Lower leg skin (tissue), 4 donors: ENCODE data around the gene CD24. TPM values are rescaled to one million over a fixed set of nuclear protein-coding genes. Genes with fewer than 3 reads are reported as not detected.

Experiments used
- DNase-seq, 2 donors: peaks; one replicate each; pipeline ENCODE4 v3.0.0-alpha.2; 2019; ENCODE audit warnings: low spot score in 2 of 2
- H3K4me3 ChIP-seq: fragments of 200-600 bp; sonication (generic); 2 replicates; pipeline ENCODE4 v1.5.1; 2017; ENCODE audit warnings: mild to moderate bottlenecking, low read depth; ENCODE audit not compliant: poor library complexity, severe bottlenecking
- CTCF ChIP-seq, 3 donors: fragments of 450-650 bp; IDR thresholded peaks; one replicate each; pipeline ENCODE4 v1.5.1; 2016; ENCODE audit warnings: antibody characterized with exemption in 3 of 3, mild to moderate bottlenecking in 3 of 3, moderate library complexity in 2 of 3
- POLR2A ChIP-seq, 2 donors: fragments of 450-650 bp; IDR thresholded peaks; one replicate each; pipeline ENCODE4 v1.6.1; 2016 to 2017; ENCODE audit warnings: antibody characterized with exemption in 2 of 2, mild to moderate bottlenecking in 1 of 2, moderate library complexity in 1 of 2
- WGBS, 2 donors: methylation state at CpG; one replicate each; pipeline ENCODE4 v1.1.5; 2018; 5-methylcytosine and 5-hydroxymethylcytosine counted together
- intact Hi-C: fragments of 100-400 bp; cut with DNase I; formaldehyde crosslinking; loops from one replicate; pipeline ENCODE4 v1.15.0; 2023; ENCODE audit warnings: low total_unique reads
- total RNA-seq, 4 donors: library from RNA; depleted of rRNA; stranded (reverse); fragments of >200 nt; gene quantifications; one replicate each; pipeline ENCODE4 v1.1.0, GENCODE V29; 2016

Gene CD24
- total RNA-seq, 4 donors from 2014 or later = 60.9 to 207 (median 126) TPM

- WGBS, 2 donors = 87 to 95% methylated on average over 9 of the region's 9 CpGs
- no peak overlapping the region for H3K4me3 ChIP-seq
- no peak for DNase-seq
- intact Hi-C loops = no loop called here
- TF ChIP-seq POLR2A (IDR thresholded peaks at IDR 0.05) (no peak), CTCF (IDR thresholded peaks at IDR 0.05) (no peak)
Observed at GRCh38 chr6:106966671-106967640, 7.6 kb downstream of the CD24 start.

GRCh38 chr6:106966229-106966628 lies 8.3 kb downstream of the CD24 start:
- no peak for DNase-seq
- TF ChIP-seq POLR2A (IDR thresholded peaks at IDR 0.05) (no peak), CTCF (IDR thresholded peaks at IDR 0.05) (no peak)
- WGBS, 2 donors = 88 to 97% methylated on average over 1 of the region's 1 CpG
- intact Hi-C loops = no loop called here
- no peak overlapping the region for H3K4me3 ChIP-seq

- H3K4me3 ChIP-seq = no peak overlapping the region
- DNase-seq = no peak
- WGBS, 2 donors = 80 to 85% methylated on average over 1 of the region's 1 CpG
- intact Hi-C loops = no loop called here
- TF ChIP-seq POLR2A (IDR thresholded peaks at IDR 0.05) (no peak), CTCF (IDR thresholded peaks at IDR 0.05) (no peak)
Observed at GRCh38 chr6:106964954-106965353, 9.6 kb downstream of the CD24 start.

GRCh38 chr6:106964099-106964498 lies 10.4 kb downstream of the CD24 start:
- intact Hi-C loops = no loop called here
- 62 to 81% methylated on average over 1 of the region's 1 CpG for WGBS, 2 donors
- TF ChIP-seq POLR2A (IDR thresholded peaks at IDR 0.05) (no peak), CTCF (IDR thresholded peaks at IDR 0.05) (no peak)
- no peak overlapping the region for H3K4me3 ChIP-seq
- no peak for DNase-seq

- H3K4me3 ChIP-seq = no peak overlapping the region
- 86 to 87% methylated on average over 4 of the region's 4 CpGs for WGBS, 2 donors
- intact Hi-C loops = no loop called here
- TF ChIP-seq POLR2A (IDR thresholded peaks at IDR 0.05) (no peak), CTCF (IDR thresholded peaks at IDR 0.05) (no peak)
- no peak for DNase-seq
Observed at GRCh38 chr6:106963544-106963943, 11.0 kb downstream of the CD24 start.
